GM19397 (cell line): ENCODE data around the gene PHF20.
"Not testable (repeated sequence)": the region's sequence is repeated elsewhere in the genome, so short reads cannot be mapped to it uniquely, and the experiment has no call there.

Experiments used
- ATAC-seq: cut with Tn5 transposase; IDR thresholded peaks from one replicate; pipeline ENCODE4 v1.9.1; 2021; ENCODE audit warnings: mild to moderate bottlenecking, moderate library complexity; ENCODE audit not compliant: unreplicated experiment

Gene PHF20

GRCh38 chr20:35833241-35833640 is 61.4 kb downstream of the PHF20 start:
- ATAC-seq: no peak

DNA sequence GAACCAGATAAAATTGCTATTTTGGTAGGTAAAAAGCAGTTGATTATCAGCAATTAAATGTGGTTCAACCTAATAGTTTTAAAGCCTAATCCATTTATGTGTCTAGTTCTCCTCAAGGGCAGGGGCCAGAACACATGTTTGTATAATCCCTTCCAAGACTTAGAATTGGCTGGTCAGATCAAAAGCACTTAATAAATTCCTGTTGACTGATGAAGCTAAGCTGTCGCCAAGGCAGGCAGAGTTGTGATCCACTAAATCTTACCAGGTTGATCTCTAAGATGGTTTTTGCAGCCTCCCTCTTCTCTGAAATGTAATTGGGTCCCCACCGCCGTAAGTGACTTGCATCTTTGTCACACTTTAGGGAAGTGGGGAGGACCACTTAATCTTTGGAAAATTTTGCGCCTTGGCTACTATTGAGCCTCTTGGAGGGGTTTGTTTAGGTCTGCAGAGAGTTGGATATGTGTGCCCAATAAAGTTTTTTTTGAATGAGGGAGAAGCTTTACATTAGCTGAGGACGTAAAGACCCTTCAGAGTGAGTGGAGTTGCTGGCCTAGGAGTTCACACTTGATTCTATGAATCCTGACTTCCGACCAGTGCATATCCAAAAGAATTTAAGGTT is 65.9 kb downstream of the PHF20 start:
- ATAC-seq: no peak

DNA sequence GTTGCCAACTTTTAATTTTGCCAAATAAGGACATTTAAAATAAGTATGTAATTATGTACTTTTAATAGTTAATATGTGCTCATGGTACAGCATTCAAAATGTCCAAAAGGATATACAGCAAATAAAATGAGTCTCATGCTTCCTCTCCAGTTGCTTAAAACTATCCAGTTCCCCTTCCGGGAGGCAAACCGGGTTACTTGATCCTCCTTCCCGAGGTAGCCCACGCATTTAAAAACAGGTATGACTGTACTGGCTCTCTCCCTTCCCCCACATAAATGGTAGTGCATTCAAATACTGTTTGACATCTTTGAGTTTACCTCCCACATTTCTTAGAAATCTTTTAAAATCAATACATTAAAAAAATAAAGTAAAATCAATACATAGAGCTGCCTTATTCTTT is 66.4 kb downstream of the PHF20 start:
- no peak for ATAC-seq

DNA sequence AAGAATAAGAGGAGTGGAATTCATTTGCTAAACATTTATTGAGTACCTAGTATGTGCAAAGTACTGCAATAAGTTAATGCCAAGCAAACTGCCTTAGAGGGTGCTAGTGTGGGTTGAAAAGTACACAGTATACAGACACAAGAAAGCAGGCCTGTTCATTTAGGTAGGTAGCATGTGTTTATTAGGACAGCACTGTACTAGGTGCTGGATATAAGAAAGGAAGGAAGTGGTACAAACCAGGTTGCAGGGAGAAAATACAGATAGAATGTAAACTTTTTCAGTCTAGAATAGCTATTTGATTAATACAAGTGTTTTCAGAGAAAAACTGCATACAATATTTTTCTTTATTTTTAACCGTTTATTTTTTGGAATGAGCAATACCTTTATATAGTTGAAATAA is 68.1 kb downstream of the PHF20 start:
- no peak for ATAC-seq

DNA sequence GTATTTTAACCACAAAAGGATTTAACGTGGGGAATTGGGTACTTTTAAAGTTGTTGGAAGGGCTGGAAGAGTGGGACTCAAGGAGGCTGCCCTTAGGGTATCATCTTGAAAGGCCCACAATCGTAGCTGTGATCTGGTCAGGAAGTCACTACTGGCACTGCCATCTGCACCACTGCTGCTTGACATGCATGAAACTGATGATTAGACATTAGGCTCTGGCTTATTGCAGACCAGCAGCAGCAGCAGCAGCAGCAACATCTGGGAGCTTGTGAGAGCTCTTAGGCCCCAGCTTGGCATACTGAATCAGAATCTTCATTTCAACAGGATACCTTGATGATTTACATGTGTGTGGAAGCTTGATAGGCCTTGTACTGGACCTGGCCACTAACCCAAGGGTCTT is 68.6 kb downstream of the PHF20 start:
- no peak for ATAC-seq

DNA sequence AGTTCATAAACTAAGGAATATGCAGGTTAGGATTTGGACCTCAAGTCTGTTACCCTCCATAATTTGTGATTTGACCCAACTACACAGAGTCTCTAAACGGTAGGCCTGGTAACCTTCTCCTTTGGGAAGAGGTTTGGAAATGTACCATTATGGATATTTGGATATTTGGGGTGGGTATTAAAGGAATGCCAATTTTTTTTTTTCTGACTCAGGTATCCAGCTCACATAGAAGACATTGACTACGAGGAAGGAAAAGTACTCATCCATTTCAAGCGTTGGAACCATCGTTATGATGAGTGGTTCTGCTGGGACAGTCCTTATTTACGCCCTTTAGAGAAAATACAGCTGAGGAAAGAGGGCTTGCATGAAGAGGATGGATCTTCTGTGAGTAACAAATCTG is 70.5 kb downstream of the PHF20 start:
- ATAC-seq: no peak

- not testable (repeated sequence) for ATAC-seq
Observed at GRCh38 chr20:35843894-35844293, 72.1 kb downstream of the PHF20 start.

GRCh38 chr20:35845561-35845960 is 73.7 kb downstream of the PHF20 start:
- no peak for ATAC-seq

DNA sequence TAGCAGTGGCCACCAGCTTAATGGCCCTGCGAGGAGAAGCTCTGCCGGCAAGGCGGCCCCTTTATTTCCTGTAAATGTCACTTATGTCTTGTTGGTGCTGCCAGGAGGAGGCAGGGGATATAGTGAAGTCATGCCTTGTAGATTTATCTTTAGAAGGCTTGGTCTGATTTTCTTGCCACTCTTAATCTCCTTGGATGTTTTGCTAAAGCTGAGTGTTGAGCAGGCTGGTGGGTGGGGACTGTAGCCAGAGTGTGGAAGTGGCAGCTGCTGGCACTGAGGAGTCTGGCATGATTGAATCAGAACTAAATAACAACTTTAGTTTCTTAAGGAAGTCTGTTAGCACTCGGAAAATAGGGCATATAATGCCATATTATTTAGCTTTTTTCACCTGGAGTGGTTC is 77.9 kb downstream of the PHF20 start:
- no peak for ATAC-seq

DNA sequence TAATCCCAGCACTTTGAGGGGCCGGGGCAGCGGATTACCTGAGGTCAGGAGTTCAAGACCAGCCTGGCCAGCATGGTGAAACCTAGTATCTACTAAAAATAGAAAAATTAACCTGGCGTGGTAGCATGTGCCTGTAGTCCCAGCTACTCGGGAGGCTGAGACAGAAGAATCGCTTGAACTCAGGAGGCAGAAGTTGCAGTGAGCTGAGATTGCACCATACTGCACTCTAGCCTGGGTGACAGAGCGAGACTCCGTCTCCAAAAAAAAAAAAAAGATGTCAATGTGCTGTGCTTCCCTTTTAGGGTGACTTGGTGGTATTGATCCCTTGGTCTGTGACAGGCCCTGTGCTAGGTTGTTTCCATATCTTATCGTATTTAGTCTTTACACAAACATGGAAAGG is 79.8 kb downstream of the PHF20 start:
- not testable (repeated sequence) for ATAC-seq

DNA sequence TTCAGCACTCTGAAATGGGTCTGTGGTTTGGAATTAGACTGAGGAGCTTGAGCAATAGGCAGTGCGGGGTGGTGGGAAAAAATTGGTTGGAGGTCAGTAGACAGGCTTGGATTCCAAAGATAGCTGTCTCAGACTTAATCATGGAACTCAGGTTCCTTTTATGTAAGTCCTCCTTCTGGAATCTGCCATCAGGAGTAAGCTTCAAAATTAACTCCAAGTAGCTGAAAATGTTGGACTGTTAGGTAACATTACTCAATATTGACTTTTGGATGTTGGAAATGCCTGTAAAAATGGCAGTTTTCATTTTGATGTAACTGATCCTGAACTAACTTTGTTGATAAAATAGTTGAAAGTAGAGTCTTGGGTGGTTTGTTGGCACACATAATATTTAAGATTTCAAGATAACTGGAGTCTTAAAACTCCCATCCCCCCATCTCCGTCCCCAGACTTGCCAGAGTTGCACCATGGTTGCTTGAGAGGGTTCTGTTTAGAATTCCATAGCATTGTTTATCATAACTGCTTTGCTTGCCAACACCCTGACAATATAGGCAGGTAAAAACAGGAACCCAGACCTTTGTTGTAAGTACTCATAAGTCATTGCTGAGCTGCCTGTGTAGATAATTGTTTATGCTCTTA is 83.0 kb downstream of the PHF20 start:
- ATAC-seq: no peak

- not testable (repeated sequence) for ATAC-seq
Observed at GRCh38 chr20:35855641-35856040, 83.8 kb downstream of the PHF20 start.

DNA sequence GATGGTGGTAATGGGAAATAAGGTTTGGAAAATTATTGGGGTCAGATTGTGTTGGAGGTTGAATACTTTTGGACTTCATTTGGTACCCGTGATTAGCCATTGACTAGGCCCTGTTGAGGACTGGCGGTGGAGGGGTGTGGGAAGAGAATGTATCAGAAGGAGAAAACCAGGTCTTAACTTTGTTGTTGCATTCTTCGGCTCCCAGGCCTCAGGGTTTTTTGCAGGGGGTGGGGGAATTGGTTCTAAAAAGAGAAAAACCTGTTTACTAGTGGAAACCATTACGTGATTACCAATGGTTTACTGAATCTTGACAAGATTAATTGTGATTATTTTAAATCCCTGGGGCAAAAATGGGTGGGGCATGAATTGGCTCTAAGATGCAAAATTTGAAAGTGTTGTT is 85.1 kb downstream of the PHF20 start:
- ATAC-seq: no peak

DNA sequence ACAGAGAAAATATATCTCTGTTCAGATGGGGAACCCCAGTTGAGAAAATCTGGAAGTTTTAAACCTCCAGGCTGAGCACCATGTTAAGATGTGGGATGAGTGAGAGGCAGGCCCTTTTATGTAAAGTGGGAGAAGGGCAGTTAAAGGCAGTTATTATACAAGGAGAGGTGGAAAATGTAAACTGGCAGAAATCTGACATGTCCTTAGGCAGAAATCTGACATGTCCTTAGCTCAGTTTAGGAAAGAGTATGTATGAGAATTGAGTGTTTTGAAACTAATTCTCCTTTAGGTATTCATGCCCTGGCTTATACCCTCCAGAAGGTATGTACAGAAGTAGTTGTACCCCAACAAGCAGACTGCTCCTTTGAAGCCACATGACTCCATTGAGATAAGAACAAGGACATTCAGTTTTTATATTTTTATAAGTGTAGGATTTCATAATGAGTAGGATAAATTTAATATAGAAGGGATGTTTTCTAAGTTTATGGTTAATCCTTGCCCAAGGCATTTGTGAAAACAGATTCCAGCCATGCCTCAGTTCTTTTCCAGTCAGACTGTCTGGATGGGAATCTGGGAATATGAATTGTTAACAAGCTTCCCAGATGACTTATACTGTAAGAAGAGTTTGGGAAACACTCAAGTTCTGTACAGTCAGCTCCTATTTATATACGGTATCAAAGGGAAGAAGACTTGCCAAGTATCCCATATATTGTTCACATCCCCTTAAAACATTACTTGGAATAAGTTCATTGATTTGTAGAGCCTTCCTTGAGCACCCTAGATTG is 94.8 kb downstream of the PHF20 start:
- ATAC-seq: no peak

- ATAC-seq: no peak
Observed at GRCh38 chr20:35870541-35871258, 98.9 kb downstream of the PHF20 start.

- ATAC-seq: no peak
Observed at GRCh38 chr20:35871259-35871771, 99.5 kb downstream of the PHF20 start.

- no peak for ATAC-seq
Observed at GRCh38 chr20:35876033-35876320, 104.2 kb downstream of the PHF20 start.

- ATAC-seq: no peak
Observed at GRCh38 chr20:35877611-35878010, 105.8 kb downstream of the PHF20 start.

GRCh38 chr20:35878113-35878625 is 106.4 kb downstream of the PHF20 start:
- ATAC-seq: no peak

DNA sequence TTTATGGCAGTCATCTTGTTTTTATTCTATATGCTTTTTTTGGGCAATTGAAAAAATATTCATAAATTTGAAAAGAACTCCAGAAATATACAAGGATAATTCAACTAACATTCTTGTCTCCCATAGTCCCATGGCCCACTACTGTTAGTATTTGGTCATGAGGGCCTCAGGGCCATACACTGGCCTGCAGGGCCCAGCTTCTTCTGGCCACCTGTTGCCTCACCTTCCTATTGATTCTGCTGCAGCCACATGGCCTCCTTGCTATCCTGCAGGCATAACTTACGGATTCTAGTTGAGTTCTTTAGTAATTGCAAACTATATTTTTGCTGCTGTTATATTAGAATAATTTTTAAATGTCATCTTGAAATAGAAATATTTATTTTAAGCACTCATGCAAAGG is 109.9 kb downstream of the PHF20 start:
- ATAC-seq: no peak

- ATAC-seq: not testable (repeated sequence)
Observed at GRCh38 chr20:35882427-35883161, 110.8 kb downstream of the PHF20 start.
